Lower leg skin (tissue), 4 donors: Measurements from ENCODE around the gene LGALS7. TPM values are rescaled to one million over a fixed set of nuclear protein-coding genes. Genes with fewer than 3 reads are reported as not detected.
"Not testable (repeated sequence)": the region's sequence is repeated elsewhere in the genome, so short reads cannot be mapped to it uniquely, and the experiment has no call there.

Experiments
- DNase-seq, 2 donors: peaks; one replicate each; pipeline ENCODE4 v3.0.0-alpha.2; 2019; ENCODE audit warnings: low spot score in 2 of 2
- H3K4me3 ChIP-seq: fragments of 200-600 bp; sonication (generic); 2 replicates; pipeline ENCODE4 v1.5.1; 2017; ENCODE audit warnings: mild to moderate bottlenecking, low read depth; ENCODE audit not compliant: poor library complexity, severe bottlenecking
- POLR2A ChIP-seq, 2 donors: fragments of 450-650 bp; IDR thresholded peaks; one replicate each; pipeline ENCODE4 v1.6.1; 2016 to 2017; ENCODE audit warnings: antibody characterized with exemption in 2 of 2, mild to moderate bottlenecking in 1 of 2, moderate library complexity in 1 of 2
- WGBS, 2 donors: methylation state at CpG; one replicate each; pipeline ENCODE4 v1.1.5; 2018; 5-methylcytosine and 5-hydroxymethylcytosine counted together
- intact Hi-C: fragments of 100-400 bp; cut with DNase I; formaldehyde crosslinking; loops from one replicate; pipeline ENCODE4 v1.15.0; 2023; ENCODE audit warnings: low total_unique reads
- total RNA-seq, 4 donors: library from RNA; depleted of rRNA; stranded (reverse); fragments of >200 nt; gene quantifications; one replicate each; pipeline ENCODE4 v1.1.0, GENCODE V29; 2016
- TF ChIP-seq, protein P1 (sequence below), 3 donors: fragments of 450-650 bp; IDR thresholded peaks; one replicate each; pipeline ENCODE4 v1.5.1; 2016; ENCODE audit warnings: antibody characterized with exemption in 3 of 3, mild to moderate bottlenecking in 3 of 3, moderate library complexity in 2 of 3

The LGALS7 gene
- total RNA-seq, 4 donors from 2014 or later, result 36.0 to 1,062 (median 348) TPM

DNA sequence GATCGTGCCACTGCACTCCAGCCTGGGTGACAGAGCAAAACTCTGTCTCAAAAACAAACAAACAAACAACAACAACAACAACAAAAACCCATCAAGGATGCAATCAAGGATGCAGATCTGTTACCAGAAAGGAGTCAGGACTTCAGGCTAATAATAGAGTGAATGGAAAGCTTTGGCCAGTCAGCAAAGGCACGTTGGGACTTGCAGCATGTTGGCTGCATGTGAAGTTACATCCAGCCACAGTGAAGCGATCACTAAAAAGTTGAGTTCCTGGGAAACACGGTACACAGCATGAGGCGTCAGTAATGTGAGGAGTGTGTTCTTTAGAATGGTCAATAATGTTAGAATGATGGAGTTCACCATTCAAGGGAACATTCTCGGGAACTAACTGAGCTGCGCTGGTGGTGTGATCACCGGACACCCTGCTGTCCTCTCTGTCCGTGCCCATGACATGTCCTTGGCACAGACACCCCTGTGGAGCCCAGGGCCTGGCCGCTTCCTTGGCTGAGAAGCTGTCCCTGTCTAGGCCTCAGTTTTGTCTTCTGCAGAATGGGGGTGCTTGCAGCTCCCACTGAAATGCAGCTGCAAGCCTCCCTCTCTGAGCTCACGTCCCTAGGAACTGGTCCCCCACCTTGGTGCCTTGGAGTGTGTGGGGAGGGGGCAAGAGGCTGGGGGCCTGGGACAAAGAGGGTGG, 13.4 kb upstream of the LGALS7 start:
- H3K4me3 ChIP-seq, result no peak overlapping the region
- intact Hi-C loops, result no loop called here
- no peak for DNase-seq
- 47 to 50% methylated on average over 11 of the region's 11 CpGs for WGBS, 2 donors
- TF ChIP-seq, protein P1, sequence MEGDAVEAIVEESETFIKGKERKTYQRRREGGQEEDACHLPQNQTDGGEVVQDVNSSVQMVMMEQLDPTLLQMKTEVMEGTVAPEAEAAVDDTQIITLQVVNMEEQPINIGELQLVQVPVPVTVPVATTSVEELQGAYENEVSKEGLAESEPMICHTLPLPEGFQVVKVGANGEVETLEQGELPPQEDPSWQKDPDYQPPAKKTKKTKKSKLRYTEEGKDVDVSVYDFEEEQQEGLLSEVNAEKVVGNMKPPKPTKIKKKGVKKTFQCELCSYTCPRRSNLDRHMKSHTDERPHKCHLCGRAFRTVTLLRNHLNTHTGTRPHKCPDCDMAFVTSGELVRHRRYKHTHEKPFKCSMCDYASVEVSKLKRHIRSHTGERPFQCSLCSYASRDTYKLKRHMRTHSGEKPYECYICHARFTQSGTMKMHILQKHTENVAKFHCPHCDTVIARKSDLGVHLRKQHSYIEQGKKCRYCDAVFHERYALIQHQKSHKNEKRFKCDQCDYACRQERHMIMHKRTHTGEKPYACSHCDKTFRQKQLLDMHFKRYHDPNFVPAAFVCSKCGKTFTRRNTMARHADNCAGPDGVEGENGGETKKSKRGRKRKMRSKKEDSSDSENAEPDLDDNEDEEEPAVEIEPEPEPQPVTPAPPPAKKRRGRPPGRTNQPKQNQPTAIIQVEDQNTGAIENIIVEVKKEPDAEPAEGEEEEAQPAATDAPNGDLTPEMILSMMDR (IDR thresholded peaks at IDR 0.05), result no peak
- no peak for TF ChIP-seq POLR2A (IDR thresholded peaks at IDR 0.05)

DNA sequence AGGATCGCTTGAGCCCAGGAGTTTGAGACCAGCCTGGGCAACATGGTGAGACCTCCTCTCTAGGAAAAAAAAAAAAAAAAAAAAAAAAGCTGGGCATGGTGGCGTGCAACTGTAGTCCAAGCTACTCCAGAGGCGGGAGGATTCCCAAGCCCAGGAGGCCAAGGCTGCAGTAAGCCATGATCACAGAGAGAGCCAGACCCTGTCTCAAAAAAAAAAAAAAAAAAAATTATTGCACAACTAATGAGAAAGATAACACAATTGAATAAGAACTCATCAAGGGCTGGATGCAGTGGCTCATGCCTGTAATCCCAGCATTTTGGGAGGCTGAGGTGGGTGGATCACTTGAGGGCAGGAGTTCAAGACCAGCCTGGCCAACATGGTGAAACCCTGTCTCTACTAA, 12.7 kb upstream of the LGALS7 start:
- 73 to 89% methylated on average over 3 of the region's 3 CpGs for WGBS, 2 donors
- H3K4me3 ChIP-seq, DNase-seq, intact Hi-C loops: not testable (repeated sequence)

DNA sequence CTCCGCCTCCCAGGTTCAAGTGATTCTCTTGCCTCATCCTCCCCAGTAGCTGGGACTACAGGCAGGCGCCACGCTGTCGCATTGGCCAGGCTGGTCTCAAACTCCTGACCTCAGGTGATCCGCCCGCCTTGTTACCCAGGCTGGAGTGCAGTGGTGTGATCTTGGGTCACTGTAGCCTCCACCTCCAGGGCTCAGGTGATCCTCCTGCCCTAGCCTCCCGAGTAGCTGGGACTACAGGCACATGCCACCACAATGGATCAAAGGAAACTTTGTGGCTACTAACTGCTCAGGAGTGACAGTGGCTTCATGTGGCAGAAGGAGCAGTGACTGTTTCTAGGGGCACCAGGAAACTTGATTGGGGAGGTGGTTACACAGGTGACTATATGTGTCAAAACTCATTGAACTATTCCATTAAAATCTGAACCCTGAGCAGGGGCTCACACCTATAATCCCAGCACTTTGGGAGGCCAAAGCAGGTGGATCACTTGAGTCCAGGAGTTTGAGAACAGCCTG, 11.9 kb upstream of the LGALS7 start:
- DNase-seq, result no peak
- WGBS, 2 donors, result 96 to 99% methylated on average over 6 to 7 of the region's 7 CpGs
- TF ChIP-seq, protein P1 (IDR thresholded peaks at IDR 0.05), result no peak
- TF ChIP-seq POLR2A (IDR thresholded peaks at IDR 0.05), result no peak

DNA sequence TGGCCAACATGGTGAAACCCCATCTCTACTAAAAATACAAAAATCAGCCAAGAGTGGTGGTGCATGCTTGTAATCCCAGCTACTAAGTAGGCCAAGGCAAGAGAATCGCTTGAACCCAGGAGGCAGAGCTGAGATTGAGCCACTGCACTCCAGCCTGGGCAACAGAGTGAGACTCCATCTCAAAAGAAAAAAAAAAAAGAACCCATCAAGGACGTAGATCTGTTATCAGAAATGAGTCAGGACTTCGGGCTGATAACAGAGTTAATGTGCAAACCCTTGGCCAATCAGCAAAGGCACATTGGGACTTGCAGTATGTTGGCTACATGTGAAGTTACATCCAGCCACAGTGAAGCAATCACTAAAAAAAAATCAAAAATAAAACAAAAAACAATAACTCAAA, 10.9 kb upstream of the LGALS7 start:
- intact Hi-C loops, result no loop called here
- TF ChIP-seq POLR2A (IDR thresholded peaks at IDR 0.05), result no peak
- TF ChIP-seq, protein P1 (IDR thresholded peaks at IDR 0.05), result no peak
- 61 to 63% methylated on average over 3 of the region's 3 CpGs for WGBS, 2 donors
- no peak overlapping the region for H3K4me3 ChIP-seq
- DNase-seq, result no peak

More for the DNA sequence above, 11.9 kb upstream of the LGALS7 start:
- intact Hi-C loops, result no loop called here
- H3K4me3 ChIP-seq, result no peak overlapping the region

DNA sequence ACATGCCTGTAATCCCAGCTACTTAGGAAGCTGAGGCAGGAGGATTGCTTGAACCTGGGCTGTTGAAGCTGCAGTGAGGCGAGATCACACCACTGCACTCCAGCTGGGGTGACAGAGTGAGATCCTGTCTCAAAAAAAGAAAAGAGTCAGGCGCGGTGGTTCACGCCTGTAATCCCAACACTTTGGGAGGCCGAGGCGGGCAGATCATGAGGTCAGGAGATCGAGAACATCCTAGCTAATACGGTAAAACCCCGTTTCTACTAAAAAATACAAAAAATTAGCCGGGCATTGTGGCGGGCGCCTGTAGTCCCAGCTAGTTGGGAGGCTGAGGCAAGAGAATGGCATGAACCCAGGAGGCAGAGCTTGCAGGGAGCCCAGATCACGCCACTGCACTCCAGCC, 8.9 kb upstream of the LGALS7 start:
- H3K4me3 ChIP-seq, intact Hi-C loops, DNase-seq: not testable (repeated sequence)
- WGBS, 2 donors, result 89 to 91% methylated on average over 13 of the region's 13 CpGs

DNA sequence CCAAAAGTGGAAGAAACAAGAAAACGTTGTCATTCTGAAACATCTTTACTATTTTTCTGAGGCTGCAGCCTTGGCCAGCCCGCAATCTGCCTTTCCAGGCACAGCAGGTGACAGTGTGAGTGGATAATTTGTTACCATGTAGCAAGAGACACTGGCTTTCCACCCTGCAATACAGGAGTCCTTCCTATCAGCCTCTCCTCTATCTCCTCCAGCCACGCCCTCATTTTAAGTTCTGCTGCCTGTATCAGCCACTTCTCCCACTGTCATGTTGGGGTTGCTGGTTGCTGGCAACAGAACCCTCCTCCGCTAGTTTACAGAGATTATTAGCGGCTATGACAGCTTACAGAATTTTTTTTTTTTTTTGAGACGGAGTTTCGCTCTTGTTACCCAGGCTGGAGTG, 7.7 kb upstream of the LGALS7 start:
- intact Hi-C loops, result no loop called here
- TF ChIP-seq, protein P1 (IDR thresholded peaks at IDR 0.05), result no peak
- no peak for TF ChIP-seq POLR2A (IDR thresholded peaks at IDR 0.05)
- 67 to 70% methylated on average over 7 of the region's 7 CpGs for WGBS, 2 donors

DNA sequence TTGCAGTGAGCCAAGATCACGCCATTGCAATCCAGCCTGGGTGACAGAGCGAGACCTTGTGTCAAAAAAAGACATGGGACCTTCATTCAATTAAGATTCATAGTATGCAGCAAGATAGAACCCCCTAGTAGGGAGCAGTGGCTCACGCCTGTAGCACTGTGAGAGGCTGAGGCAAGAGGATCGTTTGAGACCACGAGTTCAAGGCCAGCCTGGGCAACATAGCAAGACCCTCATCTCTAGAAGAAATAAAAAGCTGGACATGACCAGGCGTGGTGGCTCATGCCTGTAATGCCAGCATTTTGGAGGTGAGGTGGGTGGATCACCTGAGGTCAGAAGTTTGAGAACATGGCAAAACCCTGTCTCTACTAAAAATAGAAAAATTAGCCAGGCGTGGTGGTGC, 7.1 kb upstream of the LGALS7 start:
- H3K4me3 ChIP-seq, result no peak overlapping the region
- intact Hi-C loops, result no loop called here
- DNase-seq, result no peak
- no peak for TF ChIP-seq POLR2A (IDR thresholded peaks at IDR 0.05)
- TF ChIP-seq, protein P1 (IDR thresholded peaks at IDR 0.05), result no peak
- WGBS, 2 donors, result 89 to 90% methylated on average over 7 of the region's 7 CpGs

More for the DNA sequence above, 7.7 kb upstream of the LGALS7 start:
- DNase-seq, result no peak
- no peak overlapping the region for H3K4me3 ChIP-seq
